ENCODE measurements around the gene TTC39C. TPM values are rescaled to one million over a fixed set of nuclear protein-coding genes. Genes with fewer than 3 reads are reported as not detected.
"Not testable (repeated sequence)": the region's sequence is repeated elsewhere in the genome, so short reads cannot be mapped to it uniquely, and the experiment has no call there.

TTC39C gene
- total RNA-seq, 1 donor from 2014 or later, result 14.3 TPM

- Mint-ChIP-seq H3K27ac (no peak overlapping the region), H3K4me1 (ENCODE audit: low read depth) (peaks cover 5% of the 10 kb centered on the region), H3K36me3 (ENCODE audit: low read depth) (peaks cover 65% of the 10 kb centered on the region), H3K27me3 (ENCODE audit: low read depth) (no peaks in the 10 kb centered on the region), H3K9me3 (no peaks in the 10 kb centered on the region), H3K4me3 (ENCODE audit: low read depth) (no peak overlapping the region)
- intact Hi-C loops (cut with micrococcal nuclease), result no loop called here
- DNase-seq (ENCODE audit: low spot score), result no peak
Measured at GRCh38 chr18:24120676-24121075, 106.1 kb downstream of the TTC39C start.

- Mint-ChIP-seq H3K36me3 (ENCODE audit: low read depth) (peaks cover 61% of the 10 kb centered on the region), H3K9me3 (no peaks in the 10 kb centered on the region), H3K27me3 (ENCODE audit: low read depth) (no peaks in the 10 kb centered on the region), H3K4me3 (ENCODE audit: low read depth) (no peak overlapping the region), H3K4me1 (ENCODE audit: low read depth) (no peaks in the 10 kb centered on the region), H3K27ac (no peak overlapping the region)
- intact Hi-C loops (cut with micrococcal nuclease), result no loop called here
- DNase-seq (ENCODE audit: low spot score), result no peak
Measured at GRCh38 chr18:24121625-24122024, 107.1 kb downstream of the TTC39C start.

DNA sequence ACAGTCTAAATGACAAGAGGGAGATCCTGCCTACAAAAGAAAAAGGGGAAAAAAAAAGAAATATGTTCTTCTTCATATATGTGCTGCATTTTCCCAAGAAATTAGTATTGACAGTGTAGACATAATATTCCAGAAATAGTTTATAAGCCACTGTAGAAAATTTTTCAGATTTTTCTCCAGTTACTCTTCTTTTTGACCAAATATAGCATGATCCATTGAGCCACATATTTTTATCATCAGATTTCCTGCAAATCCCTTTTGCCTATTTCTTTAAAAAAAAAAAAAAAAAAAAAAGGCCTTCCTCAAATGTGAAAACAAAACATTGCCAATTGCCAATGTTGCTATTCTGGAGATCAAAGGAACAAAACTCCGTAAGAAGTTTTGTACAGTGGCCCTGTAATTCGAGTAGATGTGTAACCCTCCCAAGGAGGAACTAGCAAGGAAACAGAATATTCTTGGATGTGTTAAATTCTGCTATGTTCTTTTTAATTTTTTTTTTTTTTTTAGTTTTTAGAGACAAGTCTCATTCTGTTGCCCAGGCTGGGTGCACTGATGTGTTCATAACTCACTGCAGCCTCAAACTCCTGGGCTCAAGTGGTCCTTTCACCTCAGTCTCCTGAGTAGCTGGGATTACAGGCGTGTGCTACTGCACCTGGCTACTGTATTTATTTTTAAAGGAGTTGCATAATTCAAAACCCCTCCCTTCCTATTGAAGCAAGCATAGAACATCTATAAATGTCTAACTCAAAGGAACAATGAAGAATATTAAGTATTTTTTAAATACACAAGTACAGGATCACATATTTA lies 111.8 kb downstream of the TTC39C start:
- Mint-ChIP-seq H3K27ac (no peak overlapping the region), H3K4me1 (ENCODE audit: low read depth) (no peaks in the 10 kb centered on the region), H3K4me3 (ENCODE audit: low read depth) (no peak overlapping the region), H3K36me3 (ENCODE audit: low read depth) (peaks cover 53% of the 10 kb centered on the region), H3K9me3 (no peaks in the 10 kb centered on the region), H3K27me3 (ENCODE audit: low read depth) (no peaks in the 10 kb centered on the region)
- intact Hi-C loops (cut with micrococcal nuclease), result no loop called here
- no peak for DNase-seq (ENCODE audit: low spot score)

DNA sequence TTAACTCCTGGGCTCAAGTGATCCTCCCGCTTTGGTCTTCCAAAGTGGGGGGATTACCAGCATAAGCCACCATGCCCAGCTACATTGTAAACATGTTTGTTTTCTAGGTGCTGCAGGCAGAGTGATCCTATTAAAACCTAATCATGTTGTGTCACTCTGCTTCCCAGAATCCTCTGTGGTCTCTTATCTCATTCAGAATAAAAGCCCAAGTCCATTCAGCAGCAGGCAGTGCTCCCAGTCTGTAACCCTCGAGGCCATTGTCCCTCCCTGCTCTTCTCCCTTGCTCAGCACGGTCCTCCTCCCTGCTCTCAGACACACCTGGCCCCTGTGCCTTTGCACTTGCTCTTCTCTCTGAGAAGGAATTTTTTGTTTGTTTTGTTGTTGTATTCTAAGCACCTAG lies 113.2 kb downstream of the TTC39C start:
- DNase-seq (ENCODE audit: low spot score), result no peak
- Mint-ChIP-seq H3K4me3 (ENCODE audit: low read depth) (no peak overlapping the region), H3K9me3 (no peaks in the 10 kb centered on the region), H3K36me3 (ENCODE audit: low read depth) (peaks cover 58% of the 10 kb centered on the region), H3K27ac (no peak overlapping the region), H3K27me3 (ENCODE audit: low read depth) (no peaks in the 10 kb centered on the region), H3K4me1 (ENCODE audit: low read depth) (no peaks in the 10 kb centered on the region)
- intact Hi-C loops (cut with micrococcal nuclease), result no loop called here

- Mint-ChIP-seq H3K36me3 (ENCODE audit: low read depth) (peaks cover 57% of the 10 kb centered on the region), H3K27me3 (ENCODE audit: low read depth) (no peaks in the 10 kb centered on the region), H3K4me3 (ENCODE audit: low read depth) (no peak overlapping the region), H3K27ac (no peak overlapping the region), H3K4me1 (ENCODE audit: low read depth) (no peaks in the 10 kb centered on the region), H3K9me3 (no peaks in the 10 kb centered on the region)
- DNase-seq (ENCODE audit: low spot score), result no peak
- intact Hi-C loops (cut with micrococcal nuclease), result no loop called here
Measured at GRCh38 chr18:24128700-24129099, 114.1 kb downstream of the TTC39C start.

GRCh38 chr18:24130494-24130893 lies 115.9 kb downstream of the TTC39C start:
- no peak overlapping the region for H3K4me3 Mint-ChIP-seq (ENCODE audit: low read depth)
- H3K27ac Mint-ChIP-seq, result no peak overlapping the region
- intact Hi-C loops (cut with micrococcal nuclease), result no loop called here
- H3K27me3 Mint-ChIP-seq (ENCODE audit: low read depth), result no peaks in the 10 kb centered on the region
- no peaks in the 10 kb centered on the region for H3K4me1 Mint-ChIP-seq (ENCODE audit: low read depth)
- H3K36me3 Mint-ChIP-seq (ENCODE audit: low read depth), result peaks cover 51% of the 10 kb centered on the region
- no peaks in the 10 kb centered on the region for H3K9me3 Mint-ChIP-seq
- no peak for DNase-seq (ENCODE audit: low spot score)

GRCh38 chr18:24136967-24137373 lies 122.4 kb downstream of the TTC39C start:
- intact Hi-C loops (cut with micrococcal nuclease), result loop anchor here (5.0 kb wide), 1 partner anchor 310 kb away; no protein-coding TSS in a partner anchor
- Mint-ChIP-seq H3K4me3 (ENCODE audit: low read depth) (no peak overlapping the region), H3K9me3 (no peaks in the 10 kb centered on the region), H3K27ac (no peak overlapping the region), H3K36me3 (ENCODE audit: low read depth) (peaks cover 18% of the 10 kb centered on the region), H3K27me3 (ENCODE audit: low read depth) (peaks cover 23% of the 10 kb centered on the region), H3K4me1 (ENCODE audit: low read depth) (peaks cover 18% of the 10 kb centered on the region)
- no peak for DNase-seq (ENCODE audit: low spot score)

- no peak for DNase-seq (ENCODE audit: low spot score)
- intact Hi-C loops (cut with micrococcal nuclease), result loop anchor here (5.0 kb wide), 1 partner anchor 311 kb away; no protein-coding TSS in a partner anchor
- Mint-ChIP-seq H3K36me3 (ENCODE audit: low read depth) (peaks cover 9% of the 10 kb centered on the region), H3K4me3 (ENCODE audit: low read depth) (peak overlapping the region; percentile 84), H3K27ac (no peak overlapping the region), H3K4me1 (ENCODE audit: low read depth) (peaks cover 18% of the 10 kb centered on the region), H3K27me3 (ENCODE audit: low read depth) (peaks cover 23% of the 10 kb centered on the region), H3K9me3 (no peaks in the 10 kb centered on the region)
Measured at GRCh38 chr18:24138409-24138788, 123.8 kb downstream of the TTC39C start.

- Mint-ChIP-seq H3K36me3 (ENCODE audit: low read depth) (peaks cover 7% of the 10 kb centered on the region), H3K4me1 (ENCODE audit: low read depth) (peaks cover 18% of the 10 kb centered on the region), H3K27ac (no peak within 1 kb of the TSS), H3K27me3 (ENCODE audit: low read depth) (peaks cover 24% of the 10 kb centered on the region), H3K9me3 (no peaks in the 10 kb centered on the region), H3K4me3 (ENCODE audit: low read depth) (peak within 1 kb of the TSS; percentile 84)
- intact Hi-C loops (cut with micrococcal nuclease), result loop anchor here (5.0 kb wide), 1 partner anchor 312 kb away; no protein-coding TSS in a partner anchor
- DNase-seq (ENCODE audit: low spot score), result peak; percentile 55
Measured at GRCh38 chr18:24138789-24139616, 124.4 kb downstream of the TTC39C start, which contains the start of gene CABYR. TSS of gene CABYR (plus strand) at chr18:24139062. CDS start at chr18:24143115, 4,053 bp downstream.

DNA sequence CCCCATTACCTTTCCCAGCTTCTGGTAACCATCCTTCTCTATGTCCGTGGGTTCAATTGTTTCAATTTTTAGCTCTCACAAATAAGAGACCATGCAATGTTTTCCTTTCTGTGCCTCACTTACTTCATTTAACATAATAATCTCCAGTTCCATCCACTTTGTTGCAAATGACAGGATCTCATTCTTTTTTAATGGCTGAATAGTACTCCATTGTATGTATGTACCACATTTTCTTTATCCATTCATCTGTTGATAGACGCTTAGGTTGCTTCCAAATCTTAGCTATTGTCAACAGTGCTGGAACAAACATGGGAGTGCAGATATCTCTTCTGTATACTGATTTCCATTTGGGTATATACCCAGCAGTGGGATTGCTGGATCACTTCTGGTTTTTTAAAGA lies 126.1 kb downstream of the TTC39C start:
- DNase-seq (ENCODE audit: low spot score), result no peak
- Mint-ChIP-seq H3K4me1 (ENCODE audit: low read depth) (peaks cover 18% of the 10 kb centered on the region), H3K9me3 (no peaks in the 10 kb centered on the region), H3K4me3 (ENCODE audit: low read depth) (no peak overlapping the region), H3K27me3 (ENCODE audit: low read depth) (peaks cover 39% of the 10 kb centered on the region), H3K36me3 (ENCODE audit: low read depth) (no peaks in the 10 kb centered on the region), H3K27ac (no peak overlapping the region)
- intact Hi-C loops (cut with micrococcal nuclease), result no loop called here

DNA sequence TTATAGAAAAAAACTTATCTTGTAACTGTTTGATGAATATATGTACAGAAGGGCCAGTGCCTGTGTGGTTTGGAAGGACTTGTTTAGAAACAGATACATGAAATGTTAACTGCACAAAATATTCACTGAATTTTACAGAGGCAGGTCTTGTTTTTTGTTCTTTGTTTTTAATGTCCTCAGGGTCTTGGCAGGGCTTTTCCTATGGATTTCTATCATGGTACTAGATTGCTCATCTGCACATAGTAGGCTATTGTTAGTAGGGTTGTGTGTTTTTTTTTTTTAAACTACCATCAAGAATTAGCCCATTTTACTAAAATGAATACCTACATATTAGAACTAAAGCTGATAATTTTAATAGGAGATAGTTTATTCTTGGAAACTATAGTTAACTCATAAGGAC lies 127.8 kb downstream of the TTC39C start:
- no peak overlapping the region for H3K4me3 Mint-ChIP-seq (ENCODE audit: low read depth)
- peaks cover 11% of the 10 kb centered on the region for H3K4me1 Mint-ChIP-seq (ENCODE audit: low read depth)
- intact Hi-C loops (cut with micrococcal nuclease), result no loop called here
- no peaks in the 10 kb centered on the region for H3K36me3 Mint-ChIP-seq (ENCODE audit: low read depth)
- no peak for DNase-seq (ENCODE audit: low spot score)
- H3K27me3 Mint-ChIP-seq (ENCODE audit: low read depth), result peaks cover 48% of the 10 kb centered on the region
- H3K9me3 Mint-ChIP-seq, result no peaks in the 10 kb centered on the region
- no peak overlapping the region for H3K27ac Mint-ChIP-seq

DNA sequence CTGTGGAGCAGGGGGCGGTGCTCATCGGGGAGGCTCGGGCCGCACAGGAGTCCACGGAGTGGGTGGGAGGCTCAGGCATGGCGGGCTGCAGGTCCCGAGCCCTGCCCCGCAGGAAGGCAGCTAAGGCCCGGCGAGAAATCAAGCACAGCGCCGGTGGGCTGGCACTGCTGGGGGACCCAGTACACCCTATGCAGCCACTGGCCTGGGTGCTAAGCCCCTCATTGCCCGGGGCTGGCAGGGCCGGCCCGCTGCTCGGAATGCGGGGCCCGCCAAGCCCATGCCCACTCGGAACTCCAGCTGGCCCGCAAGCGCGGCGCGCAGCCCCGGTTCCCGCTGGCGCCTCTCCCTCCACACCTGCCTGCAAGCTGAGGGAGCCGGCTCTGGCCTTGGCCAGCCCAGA lies 135.0 kb downstream of the TTC39C start:
- H3K36me3 Mint-ChIP-seq (ENCODE audit: low read depth); H3K4me3 Mint-ChIP-seq (ENCODE audit: low read depth); H3K9me3 Mint-ChIP-seq; DNase-seq (ENCODE audit: low spot score); H3K27ac Mint-ChIP-seq; H3K4me1 Mint-ChIP-seq (ENCODE audit: low read depth); intact Hi-C loops (cut with micrococcal nuclease): not testable (repeated sequence)
- peaks cover 21% of the 10 kb centered on the region for H3K27me3 Mint-ChIP-seq (ENCODE audit: low read depth)

GRCh38 chr18:24153397-24153796 lies 138.8 kb downstream of the TTC39C start:
- Mint-ChIP-seq H3K27ac (no peak overlapping the region), H3K36me3 (ENCODE audit: low read depth) (no peaks in the 10 kb centered on the region), H3K4me1 (ENCODE audit: low read depth) (no peaks in the 10 kb centered on the region), H3K27me3 (ENCODE audit: low read depth) (no peaks in the 10 kb centered on the region), H3K4me3 (ENCODE audit: low read depth) (no peak overlapping the region), H3K9me3 (no peaks in the 10 kb centered on the region)
- no peak for DNase-seq (ENCODE audit: low spot score)
- intact Hi-C loops (cut with micrococcal nuclease), result no loop called here

Data from activated T-helper 2 cell treated with anti-CD3 and anti-CD28 coated beads, Interferon-gamma antibody, Interleukin-2, Interleukin-4, amounts not matched to agents 10 μg/mL and 5 μg/mL and 100 μg/mL, durations not matched to agents 14 hours and 24 hours and 36 hours (primary cell).